HG03571 (cell line): ENCODE measurements around the gene COBL.

Experiments used
- ATAC-seq: cut with Tn5 transposase; IDR thresholded peaks from one replicate; pipeline ENCODE4 v1.9.1; 2021; ENCODE audit not compliant: unreplicated experiment

The COBL gene

GRCh38 chr7:51126813-51127617 is 189.6 kb downstream of the COBL start:
- no peak for ATAC-seq

DNA sequence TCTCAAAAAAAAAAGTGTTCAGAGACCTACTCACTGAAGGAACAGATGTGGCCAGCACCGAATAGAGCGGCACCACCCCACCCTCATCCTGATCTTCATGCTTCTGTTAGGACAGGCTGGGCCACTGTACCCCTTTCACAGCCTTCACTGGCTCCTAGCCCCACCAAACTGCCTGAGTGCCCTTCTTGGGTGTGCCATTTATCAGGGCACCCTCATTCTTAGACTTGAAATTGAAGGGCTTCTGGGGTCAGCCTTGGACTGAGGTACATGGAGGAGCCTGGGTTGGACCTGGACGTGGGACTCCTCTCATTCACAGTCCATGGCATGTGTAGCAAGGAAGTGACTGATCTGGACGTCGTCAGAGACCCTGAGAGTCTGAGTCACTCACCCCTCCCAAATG is 190.3 kb downstream of the COBL start:
- ATAC-seq: no peak

- no peak for ATAC-seq
These were observed 192.3 kb downstream of the COBL start for GRCh38 chr7:51124321-51124720.

- no peak for ATAC-seq
These were observed 193.1 kb downstream of the COBL start for GRCh38 chr7:51123322-51124019.

- no peak for ATAC-seq
These were observed 194.6 kb downstream of the COBL start for GRCh38 chr7:51121931-51122425.

GRCh38 chr7:51121036-51121790 is 195.4 kb downstream of the COBL start:
- no peak for ATAC-seq

DNA sequence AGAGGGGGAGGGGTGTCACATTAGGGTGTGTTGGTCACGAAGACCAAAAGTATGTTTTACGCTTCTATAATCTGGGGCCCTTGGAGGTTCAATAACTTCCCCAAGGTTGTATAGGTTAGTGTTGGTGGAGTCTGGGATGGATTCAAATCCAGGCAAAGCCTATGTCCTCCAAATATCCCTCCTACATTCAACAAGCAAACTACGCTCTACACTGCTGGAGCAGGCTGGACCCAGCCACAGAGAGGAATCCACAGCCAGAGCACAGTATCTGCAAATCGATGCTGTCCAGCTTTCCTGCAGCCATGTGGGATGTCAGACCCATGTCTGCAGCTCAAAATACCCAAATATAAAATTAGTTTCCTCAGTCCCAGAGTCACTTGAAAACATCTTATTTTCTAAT is 198.0 kb downstream of the COBL start:
- ATAC-seq: no peak

- ATAC-seq: no peak
These were observed 202.1 kb downstream of the COBL start for GRCh38 chr7:51114501-51114900.

DNA sequence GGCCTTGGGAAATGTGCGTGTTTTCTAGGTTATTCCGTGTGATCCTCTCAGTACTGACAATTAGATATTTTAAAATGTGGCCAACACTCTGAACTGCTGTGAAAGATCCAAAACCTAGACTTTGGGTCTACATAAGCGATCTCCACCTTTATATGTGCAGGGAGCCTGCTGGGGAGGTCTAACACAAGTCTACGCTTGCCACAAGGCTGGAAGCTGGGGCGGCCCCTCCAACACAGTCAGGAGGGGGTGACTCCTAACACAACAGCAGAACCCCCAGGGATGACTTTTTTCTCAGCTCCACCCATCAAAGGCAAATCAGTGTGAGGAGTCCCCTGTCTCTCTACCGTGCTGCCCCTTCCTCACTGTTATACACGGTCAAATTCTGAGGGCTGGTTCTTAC is 202.6 kb downstream of the COBL start:
- no peak for ATAC-seq

GRCh38 chr7:51113560-51113959 is 203.0 kb downstream of the COBL start:
- ATAC-seq: no peak

DNA sequence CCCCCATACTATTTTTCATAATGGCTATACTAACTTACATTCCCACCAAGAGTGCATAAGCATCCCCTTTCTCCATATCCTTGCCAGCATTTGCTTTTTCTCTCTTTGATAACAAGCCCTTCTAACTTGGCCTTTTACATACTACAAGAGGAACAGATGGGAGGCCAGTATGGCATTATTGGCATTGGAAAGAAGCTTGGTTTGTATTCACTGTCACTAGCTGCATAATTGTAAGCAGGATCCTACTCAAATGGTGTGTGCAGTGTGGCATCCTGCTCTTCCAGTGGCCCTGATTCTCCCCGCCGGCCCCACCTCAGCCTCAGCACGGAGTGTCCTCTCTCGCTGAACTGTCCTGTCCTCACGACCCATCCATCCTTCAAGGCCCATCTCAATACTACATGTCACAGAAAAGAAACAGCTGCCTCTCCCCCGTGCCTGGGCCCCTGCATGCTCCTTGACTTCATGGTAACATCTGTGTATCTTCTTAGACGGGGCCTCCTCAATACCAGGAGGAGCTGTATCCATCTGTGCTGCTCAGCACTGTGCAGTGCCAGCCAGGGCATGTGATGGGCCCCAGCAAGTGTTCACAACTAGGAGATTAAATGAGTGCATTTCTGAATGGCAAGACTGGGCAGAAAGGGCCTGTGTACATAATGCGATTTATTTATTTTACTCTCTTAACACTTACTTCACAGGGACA is 205.2 kb downstream of the COBL start:
- no peak for ATAC-seq

DNA sequence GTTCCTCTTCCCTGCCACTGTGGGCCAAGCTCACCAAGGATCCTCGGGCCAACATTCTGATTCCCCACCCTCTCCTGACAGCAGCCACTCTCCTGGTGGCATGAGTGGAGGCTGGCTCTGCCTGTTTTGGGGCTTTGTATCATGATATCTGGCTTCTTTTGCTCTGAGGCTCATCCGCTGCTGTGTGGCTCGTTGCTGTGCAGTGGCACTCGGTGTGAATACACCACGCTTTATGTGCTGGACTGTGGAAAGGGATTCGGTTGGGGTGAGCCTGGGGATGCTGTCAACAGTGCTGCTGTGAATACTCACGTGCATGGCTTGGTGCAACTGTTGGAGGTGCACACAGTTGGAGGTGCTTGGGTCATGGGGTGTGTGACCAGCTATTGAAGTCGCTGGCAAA is 208.5 kb downstream of the COBL start:
- no peak for ATAC-seq

DNA sequence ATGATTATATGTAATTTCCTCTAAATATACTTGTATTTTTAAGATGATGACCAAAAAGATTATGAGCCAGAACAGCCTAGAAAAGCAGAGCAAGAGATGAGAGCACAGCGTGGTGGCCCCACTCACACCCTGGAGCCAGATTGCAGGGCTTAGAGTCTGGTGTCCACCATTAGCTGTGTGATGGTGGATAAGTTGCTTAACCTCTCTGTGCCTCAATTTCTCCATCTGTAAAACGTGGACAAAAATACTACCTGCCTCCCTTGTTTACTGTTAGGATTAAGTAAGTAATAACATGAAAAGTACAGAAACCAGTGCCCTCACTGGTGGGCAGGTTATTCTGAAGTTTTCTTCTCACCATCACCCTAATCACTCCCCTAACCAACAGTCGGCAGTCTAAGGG is 212.3 kb downstream of the COBL start:
- ATAC-seq: no peak

DNA sequence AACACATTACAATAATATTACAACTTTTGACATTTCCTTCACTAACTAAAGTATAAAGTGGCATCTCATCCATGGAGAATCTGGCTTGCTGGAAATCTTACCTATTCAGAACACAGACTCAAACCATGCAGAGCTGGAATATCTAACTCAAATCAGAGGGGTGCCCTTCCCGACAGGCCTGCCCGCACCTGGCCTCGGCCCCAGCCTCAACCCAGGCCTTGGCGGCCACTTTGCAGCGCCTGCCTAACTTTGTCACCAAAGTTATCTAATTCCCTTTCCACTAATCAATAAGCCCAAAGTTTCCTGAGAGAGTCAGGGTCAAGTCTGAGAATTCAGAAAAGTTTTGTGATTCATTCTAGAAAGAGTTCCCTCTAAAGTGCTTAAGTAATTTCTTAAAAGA is 212.9 kb downstream of the COBL start:
- ATAC-seq: no peak

DNA sequence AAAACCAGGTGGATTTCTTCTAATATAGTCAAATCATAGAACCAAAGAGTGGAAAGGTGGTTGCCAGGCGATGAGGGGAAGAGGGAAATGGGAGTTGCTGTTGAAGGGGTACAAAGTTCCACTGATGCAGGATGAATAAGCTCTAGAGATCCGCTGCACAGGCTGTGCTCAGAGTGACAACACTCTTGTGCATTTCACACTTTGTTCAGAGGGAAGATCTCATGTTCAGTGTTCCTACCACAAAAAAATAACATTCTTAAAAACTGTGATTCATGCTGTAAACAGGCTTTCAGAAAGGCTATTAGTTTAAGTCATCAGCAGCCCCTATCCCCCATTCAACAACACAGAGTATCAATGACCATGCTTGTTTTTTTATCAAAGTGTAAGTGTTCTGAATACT is 213.8 kb downstream of the COBL start:
- no peak for ATAC-seq

GRCh38 chr7:51101111-51101757 is 215.4 kb downstream of the COBL start:
- ATAC-seq: no peak

- no peak for ATAC-seq
These were observed 226.2 kb downstream of the COBL start for GRCh38 chr7:51090411-51090810.

- no peak for ATAC-seq
These were observed 231.4 kb downstream of the COBL start for GRCh38 chr7:51085034-51085692.

DNA sequence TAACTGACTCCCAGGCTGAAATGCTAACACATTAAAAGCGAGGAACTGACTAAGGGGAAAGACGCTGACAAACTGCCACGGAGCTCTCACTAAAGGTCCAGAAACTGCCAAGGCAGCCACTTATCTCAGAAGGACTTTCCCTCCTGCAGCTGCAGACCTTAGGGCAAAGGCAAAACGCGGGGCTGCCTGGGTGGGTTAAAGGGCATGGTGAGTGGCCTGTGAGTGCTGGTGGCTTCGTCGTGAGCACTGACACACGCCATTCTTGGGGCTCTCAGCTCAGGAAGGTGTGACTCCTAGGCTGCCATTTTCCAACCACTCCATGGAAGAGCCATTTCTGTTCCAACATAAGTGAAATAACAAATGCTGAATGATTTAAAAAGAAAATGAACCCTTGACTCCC is 232.5 kb downstream of the COBL start:
- ATAC-seq: no peak

GRCh38 chr7:51082940-51083533 is 233.6 kb downstream of the COBL start:
- ATAC-seq: no peak
